Right renal pelvis (tissue), 4 donors: ENCODE results near the gene PWWP2B. TPM values are rescaled to one million over a fixed set of nuclear protein-coding genes. Genes with fewer than 3 reads are reported as not detected.

Experiments
- DNase-seq, 4 donors: peaks; one replicate each; pipeline ENCODE4 v3.0.0-alpha.2; 2013; ENCODE audit warnings: low read depth in 4 of 4, low spot score in 3 of 4, missing footprints in 1 of 4
- polyA plus RNA-seq, 4 donors: library from polyadenylated mRNA; unstranded; fragments of 120-200 nt; gene quantifications; one replicate each; pipeline ENCODE4 v1.2.1, GENCODE V29; 2013; ENCODE audit not compliant: insufficient read length in 4 of 4

The PWWP2B gene
- polyA plus RNA-seq, 4 donors: 7.2 to 12.7 (median 10.4) TPM

- DNase-seq: no peak
These were observed 8.0 kb downstream of the PWWP2B start for GRCh38 chr10:132404911-132405462.

GRCh38 chr10:132405463-132405991 lies 8.5 kb downstream of the PWWP2B start:
- no peak for DNase-seq

- no peak for DNase-seq
These were observed 9.2 kb downstream of the PWWP2B start for GRCh38 chr10:132406181-132406580.

- no peak for DNase-seq
These were observed 9.8 kb downstream of the PWWP2B start for GRCh38 chr10:132406750-132407149.

- no peak for DNase-seq
These were observed 10.3 kb downstream of the PWWP2B start for GRCh38 chr10:132407243-132407746.

GRCh38 chr10:132407846-132408278 lies 10.9 kb downstream of the PWWP2B start:
- peak in 3 of 4 donors; percentile 73 to 86 (median 79) for DNase-seq

GRCh38 chr10:132408367-132408781 lies 11.4 kb downstream of the PWWP2B start:
- no peak for DNase-seq

GRCh38 chr10:132408823-132409666 lies 12.0 kb downstream of the PWWP2B start:
- no peak for DNase-seq

GRCh38 chr10:132409667-132410028 lies 12.6 kb downstream of the PWWP2B start:
- DNase-seq: no peak

- DNase-seq: no peak
These were observed 13.2 kb downstream of the PWWP2B start for GRCh38 chr10:132410056-132410778.

- DNase-seq: no peak
These were observed 14.0 kb downstream of the PWWP2B start for GRCh38 chr10:132410779-132411532.

GRCh38 chr10:132411561-132412253 lies 14.7 kb downstream of the PWWP2B start:
- DNase-seq: no peak

GRCh38 chr10:132412316-132413192 lies 15.6 kb downstream of the PWWP2B start:
- DNase-seq: no peak

- no peak for DNase-seq
These were observed 16.5 kb downstream of the PWWP2B start for GRCh38 chr10:132413226-132414205.

GRCh38 chr10:132414402-132415016 lies 17.5 kb downstream of the PWWP2B start:
- DNase-seq: no peak

GRCh38 chr10:132415255-132415654 lies 18.3 kb downstream of the PWWP2B start:
- no peak for DNase-seq

GRCh38 chr10:132415956-132416355 lies 19.0 kb downstream of the PWWP2B start:
- no peak for DNase-seq
